ENCODE results near the gene CAND1.
"Not testable (repeated sequence)": the region's sequence is repeated elsewhere in the genome, so short reads cannot be mapped to it uniquely, and the experiment has no call there.

CAND1 gene

DNA sequence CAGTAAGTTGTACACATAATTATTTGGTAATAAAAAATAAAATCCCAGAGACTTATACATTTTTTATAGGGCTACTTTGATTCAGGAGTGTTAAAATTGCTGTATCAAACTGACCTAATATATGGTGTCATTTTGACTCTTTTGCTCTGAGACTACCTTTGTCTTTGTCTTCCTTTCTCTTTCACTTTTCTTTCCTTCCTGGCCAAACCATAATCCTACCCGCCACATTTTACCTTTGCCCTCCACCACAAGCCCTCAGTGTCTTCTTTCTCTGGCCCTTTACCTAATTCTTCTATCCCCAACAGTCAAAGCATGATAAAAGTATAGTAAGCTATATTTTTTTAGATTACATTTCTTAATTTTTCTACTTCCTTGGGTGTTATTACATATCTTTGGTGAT is 62.0 kb downstream of the CAND1 start:
- no peaks in the 10 kb centered on the region for H3K4me1 ChIP-seq (ENCODE audit: control insufficient read depth, low read depth, low read length)
- H3K56ac ChIP-seq (ENCODE audit: low read length), result no peak overlapping the region
- no peak overlapping the region for H3K18ac ChIP-seq (ENCODE audit: low read length)
- H3K27ac ChIP-seq (ENCODE audit: low read depth, low read length), result no peak overlapping the region
- H3K27me3 ChIP-seq (ENCODE audit: insufficient read depth, low read length, poor library complexity), result no peaks in the 10 kb centered on the region
- H3K4me3 ChIP-seq (ENCODE audit: low read length), result no peak overlapping the region
- no peak overlapping the region for H3K4ac ChIP-seq (ENCODE audit: low read depth, low read length)
- H3K9ac ChIP-seq (ENCODE audit: low read length), result no peak overlapping the region
- no peak overlapping the region for H2AK5ac ChIP-seq (ENCODE audit: low read length)
- no peak overlapping the region for H3K4me2 ChIP-seq (ENCODE audit: low read length)
- no peak overlapping the region for H4K8ac ChIP-seq (ENCODE audit: low read depth, low read length)
- H2BK120ac ChIP-seq (ENCODE audit: low read depth, low read length), result no peak overlapping the region
- WGBS (ENCODE audit: extremely low coverage, insufficient coverage, low lambda C conversion rate), result no CpG with 5 or more reads among the region's 1 CpG
- H4K5ac ChIP-seq (ENCODE audit: low read length), result no peak overlapping the region
- H2BK15ac ChIP-seq (replicated peaks; ENCODE audit: low read depth), result no peak overlapping the region
- no peaks in the 10 kb centered on the region for H3K79me1 ChIP-seq (ENCODE audit: low read length)
- no peak overlapping the region for H3K23ac ChIP-seq (ENCODE audit: low read length)
- no peak overlapping the region for H2BK5ac ChIP-seq (ENCODE audit: low read length)
- no peak for DNase-seq
- H3K36me3 ChIP-seq (ENCODE audit: control insufficient read depth, insufficient read depth, low read length), result no peaks in the 10 kb centered on the region
- no peaks in the 10 kb centered on the region for H3K79me2 ChIP-seq (ENCODE audit: control insufficient read depth, insufficient read depth, low read length)

DNA sequence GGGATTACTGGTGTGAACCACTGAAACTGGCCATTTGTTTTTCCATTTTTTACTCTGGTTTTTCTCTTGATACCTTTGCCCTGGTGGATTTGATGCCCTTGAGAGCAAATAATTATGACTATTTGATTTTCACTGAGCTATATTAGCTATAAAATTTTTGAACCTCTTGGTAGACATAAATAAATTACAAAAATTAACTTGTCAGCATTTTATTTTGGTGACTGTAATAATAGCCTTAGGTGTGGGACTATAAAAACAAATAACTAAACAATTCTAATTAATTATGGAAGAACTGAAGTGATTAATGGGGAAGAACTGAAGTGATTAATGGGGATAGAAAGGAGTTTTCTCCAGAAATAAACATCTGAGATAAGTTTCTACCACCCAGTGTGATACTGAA is 62.7 kb downstream of the CAND1 start:
- H2AK5ac ChIP-seq (ENCODE audit: low read length), result no peak overlapping the region
- no peaks in the 10 kb centered on the region for H3K27me3 ChIP-seq (ENCODE audit: insufficient read depth, low read length, poor library complexity)
- H3K79me2 ChIP-seq (ENCODE audit: control insufficient read depth, insufficient read depth, low read length), result no peaks in the 10 kb centered on the region
- H2BK5ac ChIP-seq (ENCODE audit: low read length), result no peak overlapping the region
- no peak overlapping the region for H2BK120ac ChIP-seq (ENCODE audit: low read depth, low read length)
- H3K4me3 ChIP-seq (ENCODE audit: low read length), result no peak overlapping the region
- H3K23ac ChIP-seq (ENCODE audit: low read length), result no peak overlapping the region
- H3K27ac ChIP-seq (ENCODE audit: low read depth, low read length), result no peak overlapping the region
- no peak overlapping the region for H2BK15ac ChIP-seq (replicated peaks; ENCODE audit: low read depth)
- H3K4me2 ChIP-seq (ENCODE audit: low read length), result no peak overlapping the region
- H3K79me1 ChIP-seq (ENCODE audit: low read length), result no peaks in the 10 kb centered on the region
- H3K18ac ChIP-seq (ENCODE audit: low read length), result no peak overlapping the region
- H4K5ac ChIP-seq (ENCODE audit: low read length), result no peak overlapping the region
- no peak overlapping the region for H3K9ac ChIP-seq (ENCODE audit: low read length)
- no peaks in the 10 kb centered on the region for H3K4me1 ChIP-seq (ENCODE audit: control insufficient read depth, low read depth, low read length)
- H4K8ac ChIP-seq (ENCODE audit: low read depth, low read length), result no peak overlapping the region
- no peak overlapping the region for H3K56ac ChIP-seq (ENCODE audit: low read length)
- no peaks in the 10 kb centered on the region for H3K36me3 ChIP-seq (ENCODE audit: control insufficient read depth, insufficient read depth, low read length)
- no peak overlapping the region for H3K4ac ChIP-seq (ENCODE audit: low read depth, low read length)
- DNase-seq, result no peak

DNA sequence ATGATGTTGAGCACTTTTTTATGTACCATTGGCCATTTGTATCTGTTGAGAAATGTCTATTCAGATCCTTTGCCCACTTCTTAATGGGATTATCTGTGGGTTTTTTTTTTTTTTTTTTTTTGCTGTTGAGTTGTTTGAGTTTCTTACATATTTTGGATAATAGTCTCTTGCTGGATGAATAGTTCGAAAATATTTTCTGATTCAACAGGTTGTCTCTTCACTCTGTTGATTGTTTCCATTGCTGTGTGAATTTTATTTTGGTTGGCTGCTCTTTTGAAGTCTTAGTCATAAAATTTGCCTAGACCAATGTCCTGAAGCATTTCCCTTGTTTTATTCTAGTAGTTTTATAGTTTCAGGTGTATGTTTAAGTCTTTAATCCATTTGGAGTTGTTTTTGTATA is 64.5 kb downstream of the CAND1 start:
- no peak overlapping the region for H3K23ac ChIP-seq (ENCODE audit: low read length)
- H3K4me2 ChIP-seq (ENCODE audit: low read length), result no peak overlapping the region
- no peak for DNase-seq
- no peak overlapping the region for H3K4ac ChIP-seq (ENCODE audit: low read depth, low read length)
- no peaks in the 10 kb centered on the region for H3K36me3 ChIP-seq (ENCODE audit: control insufficient read depth, insufficient read depth, low read length)
- no peak overlapping the region for H4K5ac ChIP-seq (ENCODE audit: low read length)
- H3K79me2 ChIP-seq (ENCODE audit: control insufficient read depth, insufficient read depth, low read length), result no peaks in the 10 kb centered on the region
- H3K4me1 ChIP-seq (ENCODE audit: control insufficient read depth, low read depth, low read length), result no peaks in the 10 kb centered on the region
- H3K4me3 ChIP-seq (ENCODE audit: low read length), result no peak overlapping the region
- H3K27ac ChIP-seq (ENCODE audit: low read depth, low read length), result no peak overlapping the region
- H3K18ac ChIP-seq (ENCODE audit: low read length), result no peak overlapping the region
- WGBS (ENCODE audit: extremely low coverage, insufficient coverage, low lambda C conversion rate), result no CpG with 5 or more reads among the region's 1 CpG
- H3K79me1 ChIP-seq (ENCODE audit: low read length), result no peaks in the 10 kb centered on the region
- H2BK120ac ChIP-seq (ENCODE audit: low read depth, low read length), result no peak overlapping the region
- no peak overlapping the region for H4K8ac ChIP-seq (ENCODE audit: low read depth, low read length)
- H2BK15ac ChIP-seq (replicated peaks; ENCODE audit: low read depth), result no peak overlapping the region
- no peak overlapping the region for H3K56ac ChIP-seq (ENCODE audit: low read length)
- no peaks in the 10 kb centered on the region for H3K27me3 ChIP-seq (ENCODE audit: insufficient read depth, low read length, poor library complexity)
- H2BK5ac ChIP-seq (ENCODE audit: low read length), result no peak overlapping the region
- H2AK5ac ChIP-seq (ENCODE audit: low read length), result no peak overlapping the region
- no peak overlapping the region for H3K9ac ChIP-seq (ENCODE audit: low read length)

DNA sequence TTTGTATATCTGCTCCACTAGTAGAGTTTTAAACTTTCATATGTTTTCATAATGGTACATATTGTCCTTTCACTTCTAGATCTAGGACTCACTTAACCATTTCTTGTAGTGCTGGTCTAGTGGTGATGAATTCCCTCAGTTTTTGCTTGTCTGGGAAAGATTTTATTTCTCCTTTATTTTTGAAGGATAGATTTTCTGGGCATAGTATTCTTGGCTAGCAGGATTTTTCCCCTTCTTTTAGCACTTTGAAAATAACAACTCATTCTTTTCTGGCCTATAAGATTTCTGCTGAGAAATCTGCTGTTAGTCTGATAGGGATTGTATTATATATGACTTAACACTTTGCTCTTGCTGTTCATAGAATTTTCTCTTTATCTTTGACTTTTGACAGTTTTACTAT is 69.3 kb downstream of the CAND1 start:
- no peak overlapping the region for H2BK5ac ChIP-seq (ENCODE audit: low read length)
- no peaks in the 10 kb centered on the region for H3K79me2 ChIP-seq (ENCODE audit: control insufficient read depth, insufficient read depth, low read length)
- H3K23ac ChIP-seq (ENCODE audit: low read length), result no peak overlapping the region
- no peak overlapping the region for H2BK15ac ChIP-seq (replicated peaks; ENCODE audit: low read depth)
- H3K4ac ChIP-seq (ENCODE audit: low read depth, low read length), result no peak overlapping the region
- no peak overlapping the region for H4K8ac ChIP-seq (ENCODE audit: low read depth, low read length)
- no peak for DNase-seq
- H3K4me3 ChIP-seq (ENCODE audit: low read length), result no peak overlapping the region
- no peak overlapping the region for H3K18ac ChIP-seq (ENCODE audit: low read length)
- no peak overlapping the region for H3K9ac ChIP-seq (ENCODE audit: low read length)
- no peak overlapping the region for H2BK120ac ChIP-seq (ENCODE audit: low read depth, low read length)
- no peaks in the 10 kb centered on the region for H3K36me3 ChIP-seq (ENCODE audit: control insufficient read depth, insufficient read depth, low read length)
- no peak overlapping the region for H3K56ac ChIP-seq (ENCODE audit: low read length)
- no peak overlapping the region for H2AK5ac ChIP-seq (ENCODE audit: low read length)
- H3K79me1 ChIP-seq (ENCODE audit: low read length), result no peaks in the 10 kb centered on the region
- no peaks in the 10 kb centered on the region for H3K27me3 ChIP-seq (ENCODE audit: insufficient read depth, low read length, poor library complexity)
- H3K4me1 ChIP-seq (ENCODE audit: control insufficient read depth, low read depth, low read length), result no peaks in the 10 kb centered on the region
- H3K27ac ChIP-seq (ENCODE audit: low read depth, low read length), result no peak overlapping the region
- H4K5ac ChIP-seq (ENCODE audit: low read length), result no peak overlapping the region
- no peak overlapping the region for H3K4me2 ChIP-seq (ENCODE audit: low read length)

DNA sequence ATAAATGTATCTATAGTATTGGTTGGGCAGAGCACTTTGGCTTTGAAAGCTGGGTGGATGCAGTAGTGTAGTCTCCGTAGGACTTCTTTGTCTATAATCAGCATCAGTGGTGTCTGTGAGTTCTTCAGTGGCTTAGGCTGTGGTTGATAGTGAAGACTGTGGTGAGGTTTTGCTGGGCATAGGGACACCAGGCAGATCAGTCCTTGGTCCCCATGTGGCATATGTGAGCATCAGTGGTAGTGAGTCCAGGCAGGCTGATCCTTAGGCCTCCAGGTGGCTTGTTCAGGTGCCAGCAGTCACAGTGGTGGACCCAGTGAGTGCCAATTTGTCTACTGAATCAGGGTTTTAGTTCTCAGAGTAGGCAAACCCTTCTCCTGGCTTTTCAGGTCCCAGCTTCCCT is 70.4 kb downstream of the CAND1 start:
- DNase-seq, result no peak
- Histone ChIP-seq H3K27me3 (ENCODE audit: insufficient read depth, low read length, poor library complexity) (no peaks in the 10 kb centered on the region), H3K4me1 (ENCODE audit: control insufficient read depth, low read depth, low read length) (no peaks in the 10 kb centered on the region), H3K4ac (ENCODE audit: low read depth, low read length) (no peak overlapping the region), H3K27ac (ENCODE audit: low read depth, low read length) (no peak overlapping the region), H3K18ac (ENCODE audit: low read length) (no peak overlapping the region), H3K4me3 (ENCODE audit: low read length) (no peak overlapping the region), H4K8ac (ENCODE audit: low read depth, low read length) (no peak overlapping the region), H2AK5ac (ENCODE audit: low read length) (no peak overlapping the region), H2BK5ac (ENCODE audit: low read length) (no peak overlapping the region), H3K79me2 (ENCODE audit: control insufficient read depth, insufficient read depth, low read length) (no peaks in the 10 kb centered on the region), H3K36me3 (ENCODE audit: control insufficient read depth, insufficient read depth, low read length) (no peaks in the 10 kb centered on the region), H3K4me2 (ENCODE audit: low read length) (no peak overlapping the region), H2BK120ac (ENCODE audit: low read depth, low read length) (no peak overlapping the region), H2BK15ac (replicated peaks; ENCODE audit: low read depth) (no peak overlapping the region), H3K9ac (ENCODE audit: low read length) (no peak overlapping the region), H3K23ac (ENCODE audit: low read length) (no peak overlapping the region), H4K5ac (ENCODE audit: low read length) (no peak overlapping the region), H3K79me1 (ENCODE audit: low read length) (no peaks in the 10 kb centered on the region), H3K56ac (ENCODE audit: low read length) (no peak overlapping the region)
- no CpG with 5 or more reads among the region's 1 CpG for WGBS (ENCODE audit: extremely low coverage, insufficient coverage, low lambda C conversion rate)

DNA sequence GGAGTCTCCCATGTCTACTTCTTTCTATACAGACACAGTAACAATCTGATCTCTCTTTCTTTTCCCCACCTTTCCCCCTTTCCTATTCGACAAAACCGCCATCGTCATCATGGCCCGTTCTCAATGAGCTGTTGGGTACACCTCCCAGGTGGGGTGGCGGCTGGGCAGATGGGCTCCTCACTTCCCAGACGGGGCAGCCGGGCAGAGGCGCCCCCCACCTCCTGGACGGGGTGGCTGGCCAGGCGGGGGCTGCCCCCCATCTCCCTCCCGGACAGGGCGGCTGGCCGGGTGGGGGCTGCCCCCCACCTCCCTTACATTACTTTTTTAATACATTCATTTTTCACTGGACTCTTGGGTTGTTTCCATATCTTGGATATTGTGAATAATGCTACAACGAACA is 71.9 kb downstream of the CAND1 start:
- not testable (repeated sequence) for H4K8ac ChIP-seq (ENCODE audit: low read depth, low read length); H3K4me2 ChIP-seq (ENCODE audit: low read length); H3K4me1 ChIP-seq (ENCODE audit: control insufficient read depth, low read depth, low read length); H3K18ac ChIP-seq (ENCODE audit: low read length); H3K79me1 ChIP-seq (ENCODE audit: low read length); H4K5ac ChIP-seq (ENCODE audit: low read length); H3K79me2 ChIP-seq (ENCODE audit: control insufficient read depth, insufficient read depth, low read length); H3K23ac ChIP-seq (ENCODE audit: low read length); H3K27me3 ChIP-seq (ENCODE audit: insufficient read depth, low read length, poor library complexity); H3K36me3 ChIP-seq (ENCODE audit: control insufficient read depth, insufficient read depth, low read length); DNase-seq; H3K9ac ChIP-seq (ENCODE audit: low read length); H3K4ac ChIP-seq (ENCODE audit: low read depth, low read length); H2BK15ac ChIP-seq (replicated peaks; ENCODE audit: low read depth); H2BK120ac ChIP-seq (ENCODE audit: low read depth, low read length); H2AK5ac ChIP-seq (ENCODE audit: low read length); H3K56ac ChIP-seq (ENCODE audit: low read length); H2BK5ac ChIP-seq (ENCODE audit: low read length); H3K27ac ChIP-seq (ENCODE audit: low read depth, low read length); H3K4me3 ChIP-seq (ENCODE audit: low read length)
- WGBS (ENCODE audit: extremely low coverage, insufficient coverage, low lambda C conversion rate), result no CpG with 5 or more reads among the region's 14 CpGs

Data from mesendoderm (in vitro differentiated cells).